Astrocyte (in vitro differentiated cells and primary cell): ENCODE data around the gene USP25. TPM values are rescaled to one million over a fixed set of nuclear protein-coding genes. Genes with fewer than 3 reads are reported as not detected.
A peak's percentile ranks its signal among the peaks of the same experiment; 100 is the strongest.

Source experiments
- DNase-seq: peaks from one replicate; pipeline ENCODE4 v3.0.0-alpha.2; 2010; ENCODE audit warnings: low read depth
- FAIRE-seq: peaks from 2 replicates; lab custom pipeline; 2011; peaks lifted over from hg19 to GRCh38; lab: Jason Lieb, UNC
- H2AFZ ChIP-seq: 2 replicates; pipeline ENCODE4 v1.6.0; 2012; ENCODE audit warnings: low read depth, low read length, inconsistent platforms
- H3K27ac ChIP-seq: 2 replicates; pipeline ENCODE4 v1.5.1; 2011; ENCODE audit warnings: low read depth, low read length, inconsistent platforms
- H3K27me3 ChIP-seq: 2 replicates; pipeline ENCODE4 v1.6.0; 2011; ENCODE audit warnings: low read length, inconsistent platforms; ENCODE audit not compliant: insufficient read depth
- H3K36me3 ChIP-seq: 2 replicates; pipeline ENCODE4 v1.5.1; 2011; ENCODE audit warnings: low read length, inconsistent platforms; ENCODE audit not compliant: insufficient read depth
- H3K4me1 ChIP-seq: 2 replicates; pipeline ENCODE4 v1.5.1; 2011; ENCODE audit warnings: low read length, inconsistent platforms; ENCODE audit not compliant: insufficient read depth
- H3K4me2 ChIP-seq: 2 replicates; pipeline ENCODE4 v1.6.0; 2012; ENCODE audit warnings: low read length, inconsistent platforms
- H3K4me3 ChIP-seq: 2 replicates; pipeline ENCODE4 v1.5.1; 2011; ENCODE audit warnings: low read depth, mild to moderate bottlenecking, low read length, inconsistent platforms; ENCODE audit not compliant: insufficient read depth
- H3K79me2 ChIP-seq: 2 replicates; pipeline ENCODE4 v1.6.0; 2012; ENCODE audit warnings: mild to moderate bottlenecking, low read length, inconsistent platforms; ENCODE audit not compliant: insufficient read depth
- H3K9ac ChIP-seq: 2 replicates; pipeline ENCODE4 v1.6.0; 2012; ENCODE audit warnings: mild to moderate bottlenecking, low read length, inconsistent platforms
- H3K9me3 ChIP-seq: 2 replicates; pipeline ENCODE4 v1.5.1; 2012; ENCODE audit warnings: low read depth, mild to moderate bottlenecking, low read length, inconsistent platforms; ENCODE audit not compliant: insufficient read depth
- H4K20me1 ChIP-seq: 2 replicates; pipeline ENCODE4 v1.6.0; 2012; ENCODE audit warnings: low read length, inconsistent platforms; ENCODE audit not compliant: insufficient read depth
- H3K27ac Mint-ChIP-seq: one replicate; pipeline ENCODE4 v1.8.0; 2021; ENCODE audit warnings: mild to moderate bottlenecking, mixed read lengths; ENCODE audit not compliant: unreplicated experiment
- H3K27me3 Mint-ChIP-seq: one replicate; pipeline ENCODE4 v1.8.0; 2021; ENCODE audit warnings: low read depth, mixed read lengths; ENCODE audit not compliant: unreplicated experiment
- H3K36me3 Mint-ChIP-seq: one replicate; pipeline ENCODE4 v1.8.0; 2021; ENCODE audit warnings: low read depth, mixed read lengths; ENCODE audit not compliant: unreplicated experiment
- H3K4me1 Mint-ChIP-seq: one replicate; pipeline ENCODE4 v1.8.0; 2021; ENCODE audit warnings: low read depth, mixed read lengths; ENCODE audit not compliant: unreplicated experiment
- H3K4me3 Mint-ChIP-seq: one replicate; pipeline ENCODE4 v1.8.0; 2021; ENCODE audit warnings: mild to moderate bottlenecking, moderate library complexity, mixed read lengths; ENCODE audit not compliant: unreplicated experiment
- H3K9me3 Mint-ChIP-seq: one replicate; pipeline ENCODE4 v1.8.0; 2021; ENCODE audit warnings: mild to moderate bottlenecking, mixed read lengths; ENCODE audit not compliant: unreplicated experiment
- EZH2 ChIP-seq: IDR thresholded peaks from 2 replicates; pipeline ENCODE4 v1.6.1; 2012; ENCODE audit warnings: mild to moderate bottlenecking, low read length, inconsistent platforms; ENCODE audit not compliant: insufficient read depth
- total RNA-seq: library from RNA; stranded (reverse); gene quantifications from 2 replicates; pipeline ENCODE4 v1.2.1, GENCODE V29; 2021
- TF ChIP-seq, protein P1 (sequence below): IDR thresholded peaks from 2 replicates; pipeline ENCODE4 v1.5.1; 2011; ENCODE audit warnings: low read depth, mild to moderate bottlenecking, inconsistent platforms, low read length, moderate library complexity; ENCODE audit not compliant: insufficient read depth

Gene USP25
- total RNA-seq, 1 donor from 2014 or later = 49.5 TPM

DNA sequence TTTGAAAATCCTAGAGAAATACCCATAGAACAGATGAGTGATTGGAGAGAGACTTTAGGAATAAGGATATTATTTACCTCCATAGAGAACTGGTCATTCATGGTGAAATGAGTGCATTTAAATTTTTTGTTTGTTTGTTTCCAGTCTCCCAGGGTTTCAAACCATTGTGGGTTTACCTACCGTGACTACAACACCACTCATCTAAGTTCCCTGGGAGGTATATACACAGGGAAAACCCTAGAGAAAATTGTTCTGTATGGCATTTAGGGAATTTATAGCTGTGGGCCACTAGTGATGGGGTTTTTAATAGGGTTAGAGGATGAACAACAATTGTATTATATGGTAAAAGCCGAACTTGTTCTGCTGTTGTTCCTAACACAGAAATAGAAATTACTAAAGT, 109.2 kb downstream of the USP25 start:
- H3K27ac Mint-ChIP-seq = no peak overlapping the region
- no peaks in the 10 kb centered on the region for H3K9me3 ChIP-seq

DNA sequence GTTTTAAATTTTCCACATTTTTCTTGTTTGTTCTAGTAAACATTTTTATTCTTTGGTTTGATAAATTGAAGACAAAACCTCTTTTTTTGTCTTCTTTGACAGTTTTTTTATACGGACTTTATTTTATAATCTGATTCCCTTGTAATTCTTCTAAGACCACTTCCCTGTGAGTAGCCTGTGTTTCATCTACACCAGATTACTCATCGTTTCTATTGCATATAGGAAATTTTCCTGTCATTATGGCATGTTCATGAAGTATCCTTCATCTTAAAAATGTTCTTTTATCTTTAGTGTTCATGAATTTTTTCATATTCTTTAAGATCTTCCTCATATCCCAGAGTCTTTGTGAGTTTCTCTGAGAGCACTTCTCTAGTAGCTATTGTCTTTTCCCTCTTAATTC, 109.8 kb downstream of the USP25 start:
- Mint-ChIP-seq H3K4me1 (peaks cover 3% of the 10 kb centered on the region), H3K36me3 (peaks cover 4% of the 10 kb centered on the region), H3K27ac (no peak overlapping the region), H3K9me3 (no peaks in the 10 kb centered on the region), H3K4me3 (no peak overlapping the region), H3K27me3 (no peaks in the 10 kb centered on the region)
- Histone ChIP-seq H3K79me2 (no peaks in the 10 kb centered on the region), H3K4me3 (no peak overlapping the region), H3K27me3 (no peaks in the 10 kb centered on the region), H4K20me1 (no peaks in the 10 kb centered on the region), H3K4me1 (peaks cover 18% of the 10 kb centered on the region), H3K4me2 (no peak overlapping the region), H3K36me3 (no peaks in the 10 kb centered on the region), H3K27ac (no peak overlapping the region), H3K9ac (no peak overlapping the region), H3K9me3 (no peaks in the 10 kb centered on the region), H2AFZ (no peak overlapping the region)
- FAIRE-seq (peak; percentile 86), DNase-seq (peak; percentile 23)
- TF ChIP-seq, protein P1, sequence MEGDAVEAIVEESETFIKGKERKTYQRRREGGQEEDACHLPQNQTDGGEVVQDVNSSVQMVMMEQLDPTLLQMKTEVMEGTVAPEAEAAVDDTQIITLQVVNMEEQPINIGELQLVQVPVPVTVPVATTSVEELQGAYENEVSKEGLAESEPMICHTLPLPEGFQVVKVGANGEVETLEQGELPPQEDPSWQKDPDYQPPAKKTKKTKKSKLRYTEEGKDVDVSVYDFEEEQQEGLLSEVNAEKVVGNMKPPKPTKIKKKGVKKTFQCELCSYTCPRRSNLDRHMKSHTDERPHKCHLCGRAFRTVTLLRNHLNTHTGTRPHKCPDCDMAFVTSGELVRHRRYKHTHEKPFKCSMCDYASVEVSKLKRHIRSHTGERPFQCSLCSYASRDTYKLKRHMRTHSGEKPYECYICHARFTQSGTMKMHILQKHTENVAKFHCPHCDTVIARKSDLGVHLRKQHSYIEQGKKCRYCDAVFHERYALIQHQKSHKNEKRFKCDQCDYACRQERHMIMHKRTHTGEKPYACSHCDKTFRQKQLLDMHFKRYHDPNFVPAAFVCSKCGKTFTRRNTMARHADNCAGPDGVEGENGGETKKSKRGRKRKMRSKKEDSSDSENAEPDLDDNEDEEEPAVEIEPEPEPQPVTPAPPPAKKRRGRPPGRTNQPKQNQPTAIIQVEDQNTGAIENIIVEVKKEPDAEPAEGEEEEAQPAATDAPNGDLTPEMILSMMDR = no peak
- TF ChIP-seq EZH2 = no peak

More for the DNA sequence above, 109.2 kb downstream of the USP25 start:
- Mint-ChIP-seq H3K9me3 (no peaks in the 10 kb centered on the region), H3K4me1 (peaks cover 3% of the 10 kb centered on the region), H3K4me3 (no peak overlapping the region), H3K27me3 (no peaks in the 10 kb centered on the region), H3K36me3 (peaks cover 4% of the 10 kb centered on the region)
- Histone ChIP-seq H3K27ac (peak overlapping the region; percentile 20), H3K27me3 (no peaks in the 10 kb centered on the region), H3K4me3 (no peak overlapping the region), H3K9ac (no peak overlapping the region), H4K20me1 (no peaks in the 10 kb centered on the region), H3K79me2 (no peaks in the 10 kb centered on the region), H3K4me2 (no peak overlapping the region), H3K4me1 (peaks cover 18% of the 10 kb centered on the region), H3K36me3 (no peaks in the 10 kb centered on the region), H2AFZ (no peak overlapping the region)
- no peak for DNase-seq
- no peak for FAIRE-seq
- TF ChIP-seq EZH2 = no peak
- TF ChIP-seq, protein P1 = no peak

DNA sequence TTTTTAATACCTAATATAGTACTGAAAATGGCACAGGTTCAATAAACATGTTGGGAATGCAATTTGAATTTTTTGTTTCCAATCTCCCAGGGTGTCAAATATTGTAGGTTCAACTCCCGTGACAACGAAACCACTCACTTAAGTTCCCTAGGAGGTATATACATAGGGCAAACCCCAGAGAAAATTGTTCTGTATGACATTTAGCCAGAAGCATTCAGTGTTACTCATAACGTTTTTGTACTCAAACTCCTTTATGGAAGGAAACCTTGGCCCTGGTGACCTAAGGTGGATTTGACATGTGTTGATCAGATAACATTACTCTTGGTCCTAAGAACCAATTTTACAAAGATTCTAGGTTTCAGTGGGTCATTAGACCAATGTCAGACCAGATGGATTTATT, 110.6 kb downstream of the USP25 start:
- no peaks in the 10 kb centered on the region for H3K9me3 Mint-ChIP-seq
- Histone ChIP-seq H3K27me3 (no peaks in the 10 kb centered on the region), H3K36me3 (no peaks in the 10 kb centered on the region), H3K9ac (no peak overlapping the region), H3K4me1 (peaks cover 18% of the 10 kb centered on the region), H2AFZ (no peak overlapping the region), H3K4me2 (no peak overlapping the region), H4K20me1 (no peaks in the 10 kb centered on the region), H3K79me2 (no peaks in the 10 kb centered on the region), H3K27ac (no peak overlapping the region), H3K9me3 (no peaks in the 10 kb centered on the region), H3K4me3 (no peak overlapping the region)
- H3K36me3 Mint-ChIP-seq = peaks cover 4% of the 10 kb centered on the region
- H3K4me3 Mint-ChIP-seq = no peak overlapping the region
- no peak for FAIRE-seq
- DNase-seq = no peak
- H3K27me3 Mint-ChIP-seq = no peaks in the 10 kb centered on the region
- H3K27ac Mint-ChIP-seq = no peak overlapping the region
- TF ChIP-seq, protein P1 = no peak
- no peak for TF ChIP-seq EZH2
- H3K4me1 Mint-ChIP-seq = peaks cover 3% of the 10 kb centered on the region
